Activated CD4-positive, alpha-beta T cell treated with anti-CD3 and anti-CD28 coated beads for 36 hours (primary cell): Measurements from ENCODE around the gene TMEM250. TPM values are rescaled to one million over a fixed set of nuclear protein-coding genes. Genes with fewer than 3 reads are reported as not detected.
A peak's percentile ranks its signal among the peaks of the same experiment; 100 is the strongest.

ENCODE experiments used
- ATAC-seq: fragments of 200-7000 bp; cut with Tn5 transposase; one replicate; pipeline ENCODE4 v1.10.0; 2021; ENCODE audit warnings: mild to moderate bottlenecking, moderate library complexity
- CTCF ChIA-PET: fragments of 350-600 bp; sonication (Branson Sonifier 250); formaldehyde crosslinking; loops from one replicate; lab custom pipeline; 2021; ENCODE audit warnings: antibody characterized with exemption; lab: Charles Lee
- POLR2A ChIA-PET: fragments of 350-600 bp; sonication (Branson Sonifier 250); formaldehyde crosslinking; loops from one replicate; lab custom pipeline; 2021; ENCODE audit warnings: antibody characterized with exemption, inconsistent platforms; lab: Charles Lee
- DNase-seq: peaks from one replicate; pipeline ENCODE4 v3.0.0-alpha.2; 2020
- H3K27ac Mint-ChIP-seq: one replicate; pipeline ENCODE4 v1.8.0; 2021; ENCODE audit warnings: mixed read lengths
- H3K27me3 Mint-ChIP-seq: one replicate; pipeline ENCODE4 v1.8.0; 2021; ENCODE audit warnings: mixed read lengths
- H3K36me3 Mint-ChIP-seq: one replicate; pipeline ENCODE4 v1.8.0; 2021; ENCODE audit warnings: low read depth, mixed read lengths
- H3K4me1 Mint-ChIP-seq: one replicate; pipeline ENCODE4 v1.8.0; 2021; ENCODE audit warnings: mixed read lengths
- H3K4me3 Mint-ChIP-seq: one replicate; pipeline ENCODE4 v1.8.0; 2021; ENCODE audit warnings: mild to moderate bottlenecking, moderate library complexity, mixed read lengths
- H3K9me3 Mint-ChIP-seq: one replicate; pipeline ENCODE4 v1.8.0; 2021; ENCODE audit warnings: low read depth, mixed read lengths
- intact Hi-C, 2 experiments: fragments of 100-400 bp; cut with DNase I in 1 of 2; cut with micrococcal nuclease in 1 of 2; formaldehyde crosslinking; loops; one replicate each; pipeline versions ENCODE4 v1.14.2 to v1.15.1; 2022 to 2024; cut with DNase I, micrococcal nuclease
- total RNA-seq, 2 experiments: library from RNA; stranded (reverse); gene quantifications; one replicate each; pipeline ENCODE4 v1.2.3, GENCODE V29; 2021

TMEM250 gene
- total RNA-seq = 10 to 100 TPM; 25.4 to 28.8 TPM

- ATAC-seq = peak; percentile 92
- intact Hi-C loops = loop anchor here (1.0 to 10.0 kb wide), 13 partner anchors 9 to 1724 kb away; partner anchors contain the start of genes UBAC1 (in 2 of the 2), CAMSAP1 (in 1 of the 2), DNLZ (in 1 of the 2) and ENTR1 (in 1 of the 2)
- peaks cover 10% of the 10 kb centered on the region for H3K36me3 Mint-ChIP-seq
- no peaks in the 10 kb centered on the region for H3K27me3 Mint-ChIP-seq
- peak within 1 kb of the TSS; percentile 77 for H3K4me3 Mint-ChIP-seq
- peaks cover 21% of the 10 kb centered on the region for H3K4me1 Mint-ChIP-seq
- peak; percentile 98 for DNase-seq
- ChIA-PET POLR2A (no interaction called here), CTCF (interaction anchor here (1.4 to 2.3 kb wide), 2 partner anchors 9 to 150 kb away, joined by 4 to 11 read pairs; no protein-coding TSS in a partner anchor)
- H3K27ac Mint-ChIP-seq = peak within 1 kb of the TSS; percentile 83
- H3K9me3 Mint-ChIP-seq = no peaks in the 10 kb centered on the region
Observed at GRCh38 chr9:136118320-136119060, at the start of gene TMEM250. Gene TMEM250 (minus strand): TSS chr9:136118875. CDS start chr9:136116900, 1,975 bp downstream.

- DNase-seq = no peak
- Mint-ChIP-seq H3K4me3 (no peak overlapping the region), H3K4me1 (no peaks in the 10 kb centered on the region), H3K27ac (no peak overlapping the region), H3K27me3 (peaks cover 2% of the 10 kb centered on the region), H3K9me3 (peaks cover 2% of the 10 kb centered on the region), H3K36me3 (no peaks in the 10 kb centered on the region)
- POLR2A ChIA-PET = no interaction called here
- CTCF ChIA-PET = interaction anchor here (0.6 kb wide), 1 partner anchor 563 kb away, joined by 3 read pairs; no protein-coding TSS in a partner anchor
- intact Hi-C loops = no loop called here
- ATAC-seq = no peak
Observed at GRCh38 chr9:136163248-136163850, 44.7 kb upstream of the TMEM250 start.

- no peaks in the 10 kb centered on the region for H3K27me3 Mint-ChIP-seq
- POLR2A ChIA-PET = no interaction called here
- intact Hi-C loops = no loop called here
- no peaks in the 10 kb centered on the region for H3K36me3 Mint-ChIP-seq
- ATAC-seq (no peak), DNase-seq (no peak)
- H3K9me3 Mint-ChIP-seq = peaks cover 2% of the 10 kb centered on the region
- H3K4me3 Mint-ChIP-seq = no peak overlapping the region
- H3K27ac Mint-ChIP-seq = no peak overlapping the region
- CTCF ChIA-PET = interaction anchor here (1.4 kb wide), 1 partner anchor 7 kb away, joined by 5 read pairs; no protein-coding TSS in a partner anchor
- H3K4me1 Mint-ChIP-seq = no peaks in the 10 kb centered on the region
Observed at GRCh38 chr9:136160995-136161610, 42.4 kb upstream of the TMEM250 start.

GRCh38 chr9:136160381-136160841, 41.7 kb upstream of the TMEM250 start:
- ATAC-seq (no peak), DNase-seq (no peak)
- no peaks in the 10 kb centered on the region for H3K36me3 Mint-ChIP-seq
- POLR2A ChIA-PET = no interaction called here
- H3K4me3 Mint-ChIP-seq = no peak overlapping the region
- H3K27ac Mint-ChIP-seq = no peak overlapping the region
- H3K27me3 Mint-ChIP-seq = no peaks in the 10 kb centered on the region
- H3K9me3 Mint-ChIP-seq = peaks cover 2% of the 10 kb centered on the region
- no peaks in the 10 kb centered on the region for H3K4me1 Mint-ChIP-seq
- CTCF ChIA-PET = interaction anchor here (1.4 kb wide), 1 partner anchor 8 kb away, joined by 5 read pairs; no protein-coding TSS in a partner anchor
- intact Hi-C loops = no loop called here

- no peak overlapping the region for H3K27ac Mint-ChIP-seq
- H3K9me3 Mint-ChIP-seq = peaks cover 2% of the 10 kb centered on the region
- DNase-seq (no peak), ATAC-seq (no peak)
- CTCF ChIA-PET = interaction anchor here (1.4 to 1.5 kb wide), 2 partner anchors 9 to 11 kb away, joined by 3 to 5 read pairs; no protein-coding TSS in a partner anchor
- H3K4me3 Mint-ChIP-seq = no peak overlapping the region
- no peaks in the 10 kb centered on the region for H3K36me3 Mint-ChIP-seq
- intact Hi-C loops = no loop called here
- H3K27me3 Mint-ChIP-seq = peaks cover 3% of the 10 kb centered on the region
- no peaks in the 10 kb centered on the region for H3K4me1 Mint-ChIP-seq
- POLR2A ChIA-PET = no interaction called here
Observed at GRCh38 chr9:136159851-136160250, 41.2 kb upstream of the TMEM250 start.

- Mint-ChIP-seq H3K4me3 (no peak overlapping the region), H3K27ac (no peak overlapping the region), H3K27me3 (peaks cover 3% of the 10 kb centered on the region), H3K9me3 (no peaks in the 10 kb centered on the region), H3K36me3 (no peaks in the 10 kb centered on the region), H3K4me1 (no peaks in the 10 kb centered on the region)
- POLR2A ChIA-PET = no interaction called here
- CTCF ChIA-PET = no interaction called here
- ATAC-seq = no peak
- intact Hi-C loops = no loop called here
- DNase-seq = no peak
Observed at GRCh38 chr9:136157477-136158265, 39.0 kb upstream of the TMEM250 start.

- Mint-ChIP-seq H3K36me3 (no peaks in the 10 kb centered on the region), H3K27ac (no peak overlapping the region), H3K27me3 (peaks cover 3% of the 10 kb centered on the region), H3K9me3 (no peaks in the 10 kb centered on the region), H3K4me1 (no peaks in the 10 kb centered on the region), H3K4me3 (no peak overlapping the region)
- intact Hi-C loops = no loop called here
- ATAC-seq = no peak
- no peak for DNase-seq
- ChIA-PET CTCF (no interaction called here), POLR2A (no interaction called here)
Observed at GRCh38 chr9:136156209-136157120, 37.8 kb upstream of the TMEM250 start.

- Mint-ChIP-seq H3K4me1 (no peaks in the 10 kb centered on the region), H3K27me3 (peaks cover 3% of the 10 kb centered on the region), H3K36me3 (no peaks in the 10 kb centered on the region), H3K27ac (no peak overlapping the region), H3K4me3 (no peak overlapping the region), H3K9me3 (no peaks in the 10 kb centered on the region)
- no peak for ATAC-seq
- no peak for DNase-seq
- ChIA-PET CTCF (no interaction called here), POLR2A (no interaction called here)
- intact Hi-C loops = no loop called here
Observed at GRCh38 chr9:136155576-136155975, 36.9 kb upstream of the TMEM250 start.

- no peaks in the 10 kb centered on the region for H3K4me1 Mint-ChIP-seq
Observed at GRCh38 chr9:136154943-136155342, 36.3 kb upstream of the TMEM250 start.

GRCh38 chr9:136153381-136154065, 34.8 kb upstream of the TMEM250 start:
- Mint-ChIP-seq H3K27me3 (peaks cover 3% of the 10 kb centered on the region), H3K36me3 (no peaks in the 10 kb centered on the region), H3K4me3 (no peak overlapping the region), H3K9me3 (no peaks in the 10 kb centered on the region), H3K27ac (no peak overlapping the region), H3K4me1 (no peaks in the 10 kb centered on the region)
- CTCF ChIA-PET = no interaction called here
- no peak for DNase-seq
- POLR2A ChIA-PET = no interaction called here
- peak; percentile 23 for ATAC-seq
- intact Hi-C loops = loop anchor here in 1 of 2 experiments (5.0 kb wide), 1 partner anchor 129 kb away; no protein-coding TSS in a partner anchor

More at GRCh38 chr9:136154943-136155342, 36.3 kb upstream of the TMEM250 start:
- DNase-seq = no peak
- no peak for ATAC-seq
- H3K36me3 Mint-ChIP-seq = no peaks in the 10 kb centered on the region
- POLR2A ChIA-PET = no interaction called here
- CTCF ChIA-PET = no interaction called here
- no peak overlapping the region for H3K4me3 Mint-ChIP-seq
- no peak overlapping the region for H3K27ac Mint-ChIP-seq
- H3K27me3 Mint-ChIP-seq = peaks cover 3% of the 10 kb centered on the region
- intact Hi-C loops = loop anchor here in 1 of 2 experiments (5.0 kb wide), 1 partner anchor 127 kb away; no protein-coding TSS in a partner anchor
- H3K9me3 Mint-ChIP-seq = no peaks in the 10 kb centered on the region
